CD14-positive monocyte (primary cell): ENCODE measurements around the gene DIPK1C. TPM values are rescaled to one million over a fixed set of nuclear protein-coding genes. Genes with fewer than 3 reads are reported as not detected.

Experiments
- DNase-seq, 3 donors: peaks; one replicate each; pipeline ENCODE4 v3.0.0-alpha.2; 2011 to 2022
- H2AFZ ChIP-seq: 2 replicates; pipeline ENCODE4 v1.6.0; 2012; ENCODE audit warnings: mild to moderate bottlenecking, low read depth, low read length, inconsistent platforms; ENCODE audit not compliant: insufficient read depth, poor library complexity, severe bottlenecking
- H3K27ac ChIP-seq, 2 donors: 1 replicate in 1 of 2; 2 replicates in 1 of 2; pipeline ENCODE4 v1.5.1; 2012 to 2013; ENCODE audit warnings: low read length in 2 of 2, control low read depth in 1 of 2, inconsistent platforms in 1 of 2, low read depth in 1 of 2, mild to moderate bottlenecking in 1 of 2
- H3K27me3 ChIP-seq, 2 donors: one replicate each; pipeline versions ENCODE4 v1.6.0 to v1.6.1; 2011 to 2013; ENCODE audit warnings: low read length in 2 of 2; ENCODE audit not compliant: control insufficient read depth in 2 of 2, insufficient read depth in 2 of 2
- H3K36me3 ChIP-seq, 2 donors: replicated peaks in 1 of 2; 1 replicate in 1 of 2; 2 replicates in 1 of 2; pipeline versions ENCODE4 v1.5.1 to v1.6.1; 2012 to 2013; ENCODE audit warnings: low read length in 2 of 2, control low read depth in 1 of 2, inconsistent platforms in 1 of 2, mild to moderate bottlenecking in 1 of 2; ENCODE audit not compliant: insufficient read depth in 2 of 2, control insufficient read depth in 1 of 2
- H3K4me1 ChIP-seq, 2 donors: 1 replicate in 1 of 2; 2 replicates in 1 of 2; pipeline versions ENCODE4 v1.5.1 to v1.6.1; 2012 to 2013; ENCODE audit warnings: low read length in 2 of 2, control low read depth in 1 of 2, inconsistent platforms in 1 of 2, mild to moderate bottlenecking in 1 of 2, moderate library complexity in 1 of 2; ENCODE audit not compliant: insufficient read depth in 2 of 2, control insufficient read depth in 1 of 2
- H3K4me2 ChIP-seq: replicated peaks from 2 replicates; pipeline ENCODE3; 2012; ENCODE audit warnings: low read length, moderate library complexity, mild to moderate bottlenecking; ENCODE audit not compliant: poor library complexity, severe bottlenecking; ENCODE audit errors: extremely low read depth
- H3K4me3 ChIP-seq, 3 experiments: fragments of 200-600 bp in 1 of 3; sonication (generic) in 1 of 3; replicated peaks in 1 of 3; 1 replicate in 2 of 3; 2 replicates in 1 of 3; pipeline ENCODE4 v1.5.1; 2011 to 2013; ENCODE audit warnings: low read length in 3 of 3, mild to moderate bottlenecking in 3 of 3, control low read depth in 2 of 3, low read depth in 2 of 3, inconsistent platforms in 1 of 3, moderate library complexity in 1 of 3
- H3K79me2 ChIP-seq: 2 replicates; pipeline ENCODE4 v1.6.0; 2012; ENCODE audit warnings: mild to moderate bottlenecking, control low read depth, inconsistent platforms, low read length, moderate library complexity; ENCODE audit not compliant: insufficient read depth
- H3K9ac ChIP-seq: 2 replicates; pipeline ENCODE4 v1.6.0; 2017; ENCODE audit warnings: low read length, mild to moderate bottlenecking; ENCODE audit not compliant: insufficient read depth, poor library complexity, severe bottlenecking
- H3K9me3 ChIP-seq, 2 donors: replicated peaks in 1 of 2; 1 replicate in 1 of 2; 2 replicates in 1 of 2; pipeline versions ENCODE4 v1.5.1 to v1.6.1; 2012 to 2013; ENCODE audit warnings: low read length in 2 of 2, control low read depth in 1 of 2; ENCODE audit not compliant: control insufficient read depth in 1 of 2, insufficient read depth in 1 of 2
- H4K20me1 ChIP-seq: 2 replicates; pipeline ENCODE4 v1.6.0; 2012; ENCODE audit warnings: mild to moderate bottlenecking, low read length, control low read depth, moderate library complexity; ENCODE audit not compliant: insufficient read depth
- H3K27ac Mint-ChIP-seq, 7 donors: one replicate each; pipeline ENCODE4 v1.8.0; 2020; ENCODE audit warnings: mild to moderate bottlenecking in 7 of 7, mixed read lengths in 7 of 7, moderate library complexity in 6 of 7, inconsistent platforms in 2 of 7
- H3K27me3 Mint-ChIP-seq, 3 donors: one replicate each; pipeline ENCODE4 v1.8.0; 2021 to 2022; ENCODE audit warnings: low read depth in 3 of 3, mild to moderate bottlenecking in 3 of 3, mixed read lengths in 3 of 3, moderate library complexity in 3 of 3, inconsistent platforms in 1 of 3
- H3K36me3 Mint-ChIP-seq, 2 donors: one replicate each; pipeline ENCODE4 v1.8.0; 2020; ENCODE audit warnings: mixed read lengths in 2 of 2, inconsistent platforms in 1 of 2, mild to moderate bottlenecking in 1 of 2
- H3K4me1 Mint-ChIP-seq: one replicate; pipeline ENCODE4 v1.8.0; 2020; ENCODE audit warnings: mild to moderate bottlenecking, mixed read lengths
- H3K4me3 Mint-ChIP-seq, 2 donors: one replicate each; pipeline ENCODE4 v1.8.0; 2020; ENCODE audit warnings: mild to moderate bottlenecking in 2 of 2, mixed read lengths in 2 of 2, moderate library complexity in 1 of 2
- H3K9me3 Mint-ChIP-seq, 7 donors: one replicate each; pipeline ENCODE4 v1.8.0; 2020 to 2022; ENCODE audit warnings: mixed read lengths in 7 of 7, mild to moderate bottlenecking in 6 of 7, moderate library complexity in 6 of 7, inconsistent platforms in 2 of 7
- CTCF ChIP-seq: fragments of 200-600 bp; IDR thresholded peaks from one replicate; pipeline ENCODE4 v1.8.0; 2022; ENCODE audit warnings: antibody characterized with exemption, mild to moderate bottlenecking
- WGBS: methylation state at CpG from one replicate; pipeline ENCODE4 v1.1.5; 2013; ENCODE audit warnings: missing lambda C conversion rate; ENCODE audit not compliant: insufficient coverage; 5-methylcytosine and 5-hydroxymethylcytosine counted together
- intact Hi-C, 2 donors: fragments of 100-400 bp; cut with micrococcal nuclease; formaldehyde crosslinking; loops; one replicate each; pipeline versions ENCODE4 v1.15.0 to v1.15.1; 2023
- polyA plus RNA-seq, 3 donors: library from polyadenylated mRNA; depleted of rRNA in 1 of 3; unstranded in 2 of 3; stranded (reverse) in 1 of 3; fragments of 300-500 nt in 2 of 3; fragments of >200 nt in 1 of 3; fragmentation: Illumina TruSeq in 2 of 3; gene quantifications; 1 replicate in 2 of 3; 2 replicates in 1 of 3; pipeline ENCODE4 v1.2.3, GENCODE V29; 2012 to 2021

The DIPK1C gene
- polyA plus RNA-seq, 3 donors: not detected

GRCh38 chr18:74478316-74478715 lies 21.2 kb upstream of the DIPK1C start:
- TF ChIP-seq CTCF: no peak
- H3K9ac ChIP-seq: no peak overlapping the region
- no peaks in the 10 kb centered on the region for H3K36me3 ChIP-seq
- H3K27me3 ChIP-seq: no peaks in the 10 kb centered on the region
- intact Hi-C loops: no loop called here
- H4K20me1 ChIP-seq: no peaks in the 10 kb centered on the region
- H3K4me3 ChIP-seq: peak overlapping the region in 1 of 3 experiments; percentile 60
- H3K4me2 ChIP-seq: peak overlapping the region; percentile 58
- H2AFZ ChIP-seq: no peak overlapping the region
- peaks cover 42% of the 10 kb centered on the region for H3K4me1 Mint-ChIP-seq
- no peaks in the 10 kb centered on the region for H3K79me2 ChIP-seq
- peak overlapping the region in 1 of 2 donors; percentile 92 for H3K27ac ChIP-seq
- H3K4me3 Mint-ChIP-seq: no peak overlapping the region
- H3K9me3 ChIP-seq: no peaks in the 10 kb centered on the region
- H3K27ac Mint-ChIP-seq: peak overlapping the region in 6 of 7 donors; percentile 26 to 82 (median 54)
- DNase-seq: no peak
- peaks cover 45 to 51% of the 10 kb centered on the region in 2 donors for H3K4me1 ChIP-seq
- no peaks in the 10 kb centered on the region for H3K36me3 Mint-ChIP-seq
- H3K9me3 Mint-ChIP-seq: peaks cover 0 to 7% (median 0%) of the 10 kb centered on the region in 7 donors
- peaks cover 0 to 6% (median 4%) of the 10 kb centered on the region in 3 donors for H3K27me3 Mint-ChIP-seq
- 93% methylated on average over 3 of the region's 7 CpGs for WGBS

- Histone ChIP-seq H3K27ac (peak overlapping the region in 1 of 2 donors; percentile 42), H4K20me1 (no peaks in the 10 kb centered on the region), H3K9ac (no peak overlapping the region), H3K4me3 (no peak overlapping the region), H2AFZ (no peak overlapping the region), H3K27me3 (no peaks in the 10 kb centered on the region), H3K36me3 (no peaks in the 10 kb centered on the region), H3K9me3 (no peaks in the 10 kb centered on the region), H3K79me2 (no peaks in the 10 kb centered on the region), H3K4me1 (peaks cover 45 to 51% of the 10 kb centered on the region in 2 donors), H3K4me2 (no peak overlapping the region)
- Mint-ChIP-seq H3K4me1 (peaks cover 42% of the 10 kb centered on the region), H3K27ac (peak overlapping the region in 1 of 7 donors; percentile 37), H3K36me3 (no peaks in the 10 kb centered on the region), H3K4me3 (no peak overlapping the region), H3K27me3 (peaks cover 0 to 5% (median 4%) of the 10 kb centered on the region in 3 donors), H3K9me3 (peaks cover 0 to 7% (median 0%) of the 10 kb centered on the region in 7 donors)
- WGBS: 60% methylated on average over 8 of the region's 8 CpGs
- peak in 1 of 3 donors; percentile 52 for DNase-seq
- TF ChIP-seq CTCF: no peak
- intact Hi-C loops: no loop called here
Observed at GRCh38 chr18:74477771-74478170, 20.7 kb upstream of the DIPK1C start.
